Erythroblast (primary cell): ENCODE results near the gene COL25A1.

ENCODE experiments used
- GATA1 ChIP-seq: IDR thresholded peaks from 2 replicates; pipeline ENCODE4 v1.6.1; 2011; ENCODE audit warnings: low read depth, mild to moderate bottlenecking, control low read depth, low read length, moderate library complexity
- POLR2A ChIP-seq: IDR thresholded peaks from 2 replicates; pipeline ENCODE4 v1.6.1; 2011; ENCODE audit warnings: mild to moderate bottlenecking, low read length

DNA sequence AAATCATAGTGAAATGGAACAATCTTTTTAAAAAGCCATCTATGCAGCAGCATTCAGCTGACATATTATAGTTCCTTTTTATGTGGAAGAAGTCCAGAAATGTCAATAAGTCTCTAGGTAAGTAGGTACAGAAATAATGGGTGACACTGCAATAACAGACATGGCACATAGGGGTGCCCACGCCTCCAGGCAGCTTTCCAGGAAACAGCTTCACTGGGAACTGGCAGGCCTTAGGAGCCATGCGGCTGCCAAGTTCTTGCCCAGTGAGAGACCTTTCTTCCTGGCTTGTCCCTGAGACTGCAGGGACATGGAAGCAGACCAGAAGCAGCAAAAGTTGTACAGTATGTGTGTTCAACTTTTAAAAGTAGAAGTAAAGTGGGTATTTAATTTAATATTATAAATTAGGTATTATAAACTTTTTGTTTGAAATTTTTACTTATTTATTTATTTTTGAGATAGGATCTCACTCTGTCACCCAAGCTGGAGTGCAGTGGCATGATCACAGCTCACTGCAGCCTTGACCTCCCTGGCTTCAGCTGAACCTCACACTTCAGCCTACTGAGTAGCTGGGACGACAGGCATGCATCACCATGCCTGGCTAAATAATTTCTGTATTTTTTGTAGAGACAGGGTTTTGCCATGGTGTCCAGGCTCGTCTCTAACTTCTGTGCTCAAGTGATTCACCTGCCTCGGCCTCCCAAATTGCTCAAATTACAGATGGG lies 527.5 kb downstream of the COL25A1 start:
- TF ChIP-seq POLR2A (no peak), GATA1 (no peak)
